ENCODE measurements around the gene TPGS2. TPM values are rescaled to one million over a fixed set of nuclear protein-coding genes. Genes with fewer than 3 reads are reported as not detected.

Gene TPGS2
- total and polyA plus RNA-seq, 2 of the 8 experiments (the other 6 are each of a cell fraction or from before 2014, with no cell fraction given), result 151 to 273 TPM

DNA sequence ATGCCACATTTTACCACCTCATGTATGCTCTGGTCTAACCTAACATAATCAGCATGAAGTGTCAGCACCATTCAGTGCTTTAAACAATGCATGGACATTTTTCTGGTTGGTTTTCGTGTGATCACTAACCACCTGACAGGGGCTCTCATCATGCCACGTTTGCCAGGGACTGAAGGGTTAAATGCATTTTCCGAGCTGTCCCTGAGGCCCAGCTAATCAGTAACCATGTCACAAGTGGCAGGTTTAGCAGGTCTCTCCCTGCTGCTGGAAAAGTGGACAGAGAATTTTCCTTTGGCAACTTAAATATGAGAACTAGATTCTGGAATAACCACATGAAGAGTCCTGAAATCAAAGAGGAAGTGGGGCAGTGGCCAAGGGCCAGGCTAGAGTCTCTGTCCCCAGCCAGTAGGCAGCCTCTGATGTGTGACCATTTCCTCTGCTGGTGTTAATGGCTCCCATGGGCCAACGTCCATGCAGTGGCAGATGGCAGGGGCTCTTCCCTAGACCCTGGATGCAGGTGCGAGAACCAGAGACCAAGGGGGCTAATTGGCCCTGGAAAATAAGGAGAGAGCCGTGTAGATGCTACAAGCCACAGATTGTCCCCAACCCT is 69.5 kb downstream of the TPGS2 start:
- H3K23me2 ChIP-seq (ENCODE audit: low read depth, low read length), result no peaks in the 10 kb centered on the region
- H2BK15ac ChIP-seq (ENCODE audit: low read length), result no peak overlapping the region
- H3K4ac ChIP-seq (replicated peaks; ENCODE audit: insufficient read length, low read depth, low read length), result no peak overlapping the region
- H2AK5ac ChIP-seq (ENCODE audit: low read depth, low read length), result peak overlapping the region; percentile 77
- DNase-seq (ENCODE audit: low read depth in 1 of 2, low spot score in 2 of 2) (no peak), FAIRE-seq (no peak)
- H3K23ac ChIP-seq (ENCODE audit: insufficient read length), result no peak overlapping the region
- H3K56ac ChIP-seq (replicated peaks; ENCODE audit: insufficient read length, low read depth, low read length), result no peak overlapping the region
- no peak overlapping the region for H4K91ac ChIP-seq (replicated peaks; ENCODE audit: insufficient read length, low read length)
- no peak overlapping the region for H3K9ac ChIP-seq (replicated peaks in 1 of 4; ENCODE audit: extremely low read depth in 1 of 4, low read depth in 3 of 4, low read length in 3 of 4)
- no peaks in the 10 kb centered on the region for H4K20me1 ChIP-seq (replicated peaks in 1 of 2; ENCODE audit: control insufficient read depth in 1 of 2, insufficient read depth in 2 of 2, low read length in 2 of 2)
- no peak overlapping the region for H2BK5ac ChIP-seq (ENCODE audit: low read depth, low read length)
- H3K36me3 ChIP-seq (ENCODE audit: control insufficient read depth in 2 of 4, insufficient read depth in 4 of 4, low read length in 3 of 4), result no peaks in the 10 kb centered on the region
- H2BK120ac ChIP-seq (replicated peaks; ENCODE audit: low read depth, low read length), result no peak overlapping the region
- POLR2A ChIA-PET (ENCODE audit: partially characterized antibody), result no interaction called here
- H3K4me2 ChIP-seq (ENCODE audit: insufficient read depth in 1 of 2, low read depth in 2 of 2, low read length in 2 of 2), result no peak overlapping the region
- H2BK20ac ChIP-seq (ENCODE audit: low read length), result no peak overlapping the region
- no peak overlapping the region for H2AFZ ChIP-seq (ENCODE audit: low read length)
- CTCF ChIA-PET (ENCODE audit: partially characterized antibody), result interaction anchor here (1.3 to 3.5 kb wide), 3 partner anchors 11 to 72 kb away, joined by 3 to 39 read pairs (median 4); no protein-coding TSS in a partner anchor
- no peak overlapping the region for H2BK12ac ChIP-seq (ENCODE audit: low read depth, low read length)
- 85% methylated on average over 6 of the region's 6 CpGs; no CpG with 5 or more reads in 1 of the 2 experiments for WGBS, 2 experiments (ENCODE audit: extremely low coverage in 1 of 2, insufficient coverage in 1 of 2, insufficient read length in 1 of 2, insufficient replicate concordance in 2 of 2, low coverage in 1 of 2, low lambda C conversion rate in 2 of 2, missing lambda C conversion rate in 1 of 2)
- H3K27me3 ChIP-seq (replicated peaks in 1 of 4; ENCODE audit: control insufficient read depth in 3 of 4, extremely low read depth in 1 of 4, insufficient read depth in 3 of 4, low read length in 3 of 4), result no peaks in the 10 kb centered on the region
- H4K5ac ChIP-seq (ENCODE audit: insufficient read length, low read depth, low read length), result no peak overlapping the region
- H3K79me2 ChIP-seq (ENCODE audit: control insufficient read depth in 1 of 2, insufficient read depth in 2 of 2, low read length in 2 of 2), result no peaks in the 10 kb centered on the region
- peaks cover 0 to 3% (median under 1%) of the 10 kb centered on the region in 4 experiments; a peak in 1 of 7 replicates for H3K4me1 ChIP-seq (replicated peaks in 1 of 4; ENCODE audit: control insufficient read depth in 3 of 4, insufficient read depth in 4 of 4, low read length in 3 of 4)
- H3K27ac ChIP-seq (ENCODE audit: low read depth, low read length), result no peak overlapping the region
- no peak for TF ChIP-seq KDM5A (IDR thresholded peaks at IDR 0.05; ENCODE audit: low read length)
- no peak for TF ChIP-seq CREB1 (IDR thresholded peaks at IDR 0.05)
- no peak for TF ChIP-seq KDM4A (IDR thresholded peaks at IDR 0.05; ENCODE audit: low read depth, low read length, severe bottlenecking)
- TF ChIP-seq SAP30 (IDR thresholded peaks at IDR 0.05; ENCODE audit: insufficient read depth, insufficient replicate concordance, low read length), result no peak
- TF ChIP-seq BRCA1 (IDR thresholded peaks at IDR 0.05; ENCODE audit: low read depth, low read length), result no peak
- no peak for TF ChIP-seq TBP (IDR thresholded peaks at IDR 0.05; ENCODE audit: low read depth, low read length)
- no peak for TF ChIP-seq PHF8 (conservative IDR thresholded peaks at IDR 0.05; ENCODE audit: low read depth, low read length)
- no peak for TF ChIP-seq NRF1 (IDR thresholded peaks at IDR 0.05; ENCODE audit: low read depth, low read length)
- no peak for TF ChIP-seq TCF12 (IDR thresholded peaks at IDR 0.05; ENCODE audit: low read depth, low read length)
- no peak for TF ChIP-seq E2F6 (IDR thresholded peaks at IDR 0.05)
- TF ChIP-seq ZNF274 (IDR thresholded peaks at IDR 0.05; ENCODE audit: borderline replicate concordance, extremely low read depth, low read length), result no peak
- no peak for TF ChIP-seq SP1 (IDR thresholded peaks at IDR 0.05; ENCODE audit: low read depth, low read length)
- TF ChIP-seq TAF1 (IDR thresholded peaks at IDR 0.05; ENCODE audit: low read depth, low read length), result no peak
- TF ChIP-seq BCL11A (IDR thresholded peaks at IDR 0.05; ENCODE audit: low read depth in 2 of 2, low read length in 2 of 2), result no peak
- H3K18ac ChIP-seq (ENCODE audit: extremely low read depth, low read length), result no peak overlapping the region
- no peak overlapping the region for H3K4me3 ChIP-seq (ENCODE audit: extremely low read depth in 1 of 4, insufficient read depth in 2 of 4, low read depth in 3 of 4, low read length in 4 of 4)
- no peaks in the 10 kb centered on the region for H3K79me1 ChIP-seq (ENCODE audit: low read depth, low read length)
- H4K8ac ChIP-seq (ENCODE audit: extremely low read depth, insufficient read depth, low read length), result no peak overlapping the region; the same call in 1 of the 2 replicates
- H3K9me3 ChIP-seq (ENCODE audit: insufficient read depth in 2 of 2, low read depth in 1 of 2, low read length in 1 of 2), result no peaks in the 10 kb centered on the region; a peak in 1 of 4 replicates
- H3K14ac ChIP-seq (ENCODE audit: insufficient read length), result no peak overlapping the region

Data from H1 (cell line).